Lung microvascular endothelial cell (primary cell): ENCODE data around the gene FABP2. TPM values are rescaled to one million over a fixed set of nuclear protein-coding genes. Genes with fewer than 3 reads are reported as not detected.
"Not testable (repeated sequence)": the region's sequence is repeated elsewhere in the genome, so short reads cannot be mapped to it uniquely, and the experiment has no call there.

ENCODE experiments used
- DNase-seq, 2 donors: peaks; one replicate each; pipeline versions ENCODE4 v3.0.0 to v3.0.0-alpha.2; 2010; ENCODE audit warnings: low read depth in 2 of 2
- total RNA-seq: library from RNA; depleted of rRNA; stranded (reverse); fragments of >200 nt; gene quantifications from 2 replicates; pipeline ENCODE4 v1.2.1, GENCODE V29; 2014

FABP2 gene
- total RNA-seq, 1 donor from 2014 or later = not detected

GRCh38 chr4:119313237-119313636 is 8.7 kb downstream of the FABP2 start:
- no peak for DNase-seq

- peak in 1 of 2 donors; percentile 37 for DNase-seq
These were observed 11.1 kb downstream of the FABP2 start for GRCh38 chr4:119310826-119311225.

GRCh38 chr4:119307606-119308005 is 14.3 kb downstream of the FABP2 start:
- DNase-seq = peak in 1 of 2 donors; percentile 95

- no peak for DNase-seq
These were observed 17.5 kb downstream of the FABP2 start for GRCh38 chr4:119304431-119304830.

- DNase-seq = no peak
These were observed 18.2 kb downstream of the FABP2 start for GRCh38 chr4:119303587-119304305.

GRCh38 chr4:119302073-119302832 is 19.7 kb downstream of the FABP2 start:
- no peak for DNase-seq

GRCh38 chr4:119300101-119300978 is 21.6 kb downstream of the FABP2 start:
- peak; percentile 84 to 91 for DNase-seq

- DNase-seq = no peak
These were observed 22.2 kb downstream of the FABP2 start for GRCh38 chr4:119299741-119300100.

GRCh38 chr4:119299260-119299671 is 22.7 kb downstream of the FABP2 start:
- peak; percentile 11 to 33 for DNase-seq

- DNase-seq = no peak
These were observed 24.1 kb downstream of the FABP2 start for GRCh38 chr4:119297795-119298194.

- DNase-seq = no peak
These were observed 25.6 kb downstream of the FABP2 start for GRCh38 chr4:119296356-119296755.

GRCh38 chr4:119290598-119290997 is 31.3 kb downstream of the FABP2 start:
- no peak for DNase-seq

GRCh38 chr4:119289313-119289712 is 32.6 kb downstream of the FABP2 start:
- no peak for DNase-seq

- DNase-seq = peak; percentile 80 to 86
These were observed 35.4 kb downstream of the FABP2 start for GRCh38 chr4:119286377-119287002.

- DNase-seq = peak; percentile 28 to 41
These were observed 36.8 kb downstream of the FABP2 start for GRCh38 chr4:119284876-119285780.

GRCh38 chr4:119281393-119281792 is 40.5 kb downstream of the FABP2 start:
- peak; percentile 85 to 90 for DNase-seq

GRCh38 chr4:119279945-119280344 is 42.0 kb downstream of the FABP2 start:
- not testable (repeated sequence) for DNase-seq

GRCh38 chr4:119279541-119279940 is 42.4 kb downstream of the FABP2 start:
- DNase-seq = not testable (repeated sequence)

GRCh38 chr4:119271361-119272085 is 50.4 kb downstream of the FABP2 start:
- peak; percentile 75 to 86 for DNase-seq

- no peak for DNase-seq
These were observed 53.5 kb downstream of the FABP2 start for GRCh38 chr4:119268466-119268865.
